HG03432 (cell line): ENCODE data around the gene DDX24.

Experiments
- ATAC-seq: cut with Tn5 transposase; IDR thresholded peaks from one replicate; pipeline ENCODE4 v1.9.1; 2021; ENCODE audit warnings: mild to moderate bottlenecking, moderate library complexity; ENCODE audit not compliant: unreplicated experiment

DDX24 gene

GRCh38 chr14:94115058-94115591 is 34.1 kb upstream of the DDX24 start:
- ATAC-seq, result no peak

GRCh38 chr14:94114589-94115057 is 33.6 kb upstream of the DDX24 start:
- no peak for ATAC-seq

GRCh38 chr14:94113908-94114588 is 33.0 kb upstream of the DDX24 start:
- ATAC-seq, result no peak

GRCh38 chr14:94113490-94113889 is 32.5 kb upstream of the DDX24 start:
- no peak for ATAC-seq

GRCh38 chr14:94113073-94113472 is 32.1 kb upstream of the DDX24 start:
- no peak for ATAC-seq

GRCh38 chr14:94112513-94113063 is 31.6 kb upstream of the DDX24 start:
- ATAC-seq, result no peak

- no peak for ATAC-seq
These were observed 30.5 kb upstream of the DDX24 start for GRCh38 chr14:94111276-94112095.

- no peak for ATAC-seq
These were observed 29.7 kb upstream of the DDX24 start, which contains the start of gene IFI27 for GRCh38 chr14:94110552-94111181. Gene IFI27, plus strand, starts transcription at chr14:94110736.

GRCh38 chr14:94109915-94110250 is 28.9 kb upstream of the DDX24 start:
- ATAC-seq, result no peak

- no peak for ATAC-seq
These were observed 23.7 kb upstream of the DDX24 start for GRCh38 chr14:94104731-94105130.

- ATAC-seq, result no peak
These were observed 22.6 kb upstream of the DDX24 start for GRCh38 chr14:94103554-94104150.

GRCh38 chr14:94102768-94103482 is 21.9 kb upstream of the DDX24 start:
- ATAC-seq, result no peak

- ATAC-seq, result no peak
These were observed 20.7 kb upstream of the DDX24 start for GRCh38 chr14:94101748-94102147.

- ATAC-seq, result no peak
These were observed 19.8 kb upstream of the DDX24 start for GRCh38 chr14:94100847-94101246.

- no peak for ATAC-seq
These were observed 18.0 kb upstream of the DDX24 start for GRCh38 chr14:94099006-94099405.

GRCh38 chr14:94098326-94098992 is 17.5 kb upstream of the DDX24 start:
- ATAC-seq, result no peak

- no peak for ATAC-seq
These were observed 16.1 kb upstream of the DDX24 start for GRCh38 chr14:94097091-94097490.

GRCh38 chr14:94093418-94093817 is 12.4 kb upstream of the DDX24 start:
- ATAC-seq, result no peak

GRCh38 chr14:94089479-94089878 is 8.5 kb upstream of the DDX24 start:
- ATAC-seq, result no peak

GRCh38 chr14:94088516-94088915 is 7.5 kb upstream of the DDX24 start:
- no peak for ATAC-seq
